Upper lobe of left lung (tissue), 4 donors: ENCODE data around the gene COL6A1.

Experiments
- CTCF ChIP-seq, 6 experiments: fragments of 450-650 bp in 4 of 6; fragments of 200-600 bp in 2 of 6; sonication (generic) in 2 of 6; IDR thresholded peaks; one replicate each; pipeline ENCODE4 v1.5.1; 2016 to 2019; ENCODE audit warnings: antibody characterized with exemption in 6 of 6
- EP300 ChIP-seq, 4 donors: sonication (generic); formaldehyde crosslinking; IDR thresholded peaks; one replicate each; pipeline ENCODE4 v1.5.1; 2017; ENCODE audit warnings: antibody characterized with exemption in 4 of 4, control low read depth in 2 of 4

GRCh38 chr21:46052703-46053651 is 71.4 kb downstream of the COL6A1 start:
- TF ChIP-seq CTCF (IDR thresholded peaks at IDR 0.05): no peak
- no peak for TF ChIP-seq EP300 (IDR thresholded peaks at IDR 0.05)
